ENCODE measurements around the gene KIAA1671. TPM values are rescaled to one million over a fixed set of nuclear protein-coding genes. Genes with fewer than 3 reads are reported as not detected.

Gene KIAA1671
- total RNA-seq, 1 experiment from 2014 or later, result 7.5 TPM

Small RNA genes within 50 kb of the gene (small RNA-seq; reads per million reads assigned to genes)
- gene Z99916.2, result 0 reads per million in 2 experiments

Other genes starting within 250 kb of the KIAA1671 start
- gene PIWIL3, start 178.0 kb upstream of the KIAA1671 start, total RNA-seq (2014; rRNA removed; shearing (Covaris generic)), result not detected in 2 replicates
- 0.26 and 1.1 TPM in 2 replicates for gene SGSM1, start 146.5 kb upstream of the KIAA1671 start, total RNA-seq (2014; rRNA removed; shearing (Covaris generic))
- not detected in 2 replicates for gene LHFPL7, start 6.0 kb upstream of the KIAA1671 start, total RNA-seq (2014; rRNA removed; shearing (Covaris generic))
- gene CRYBB3, start 247.1 kb downstream of the KIAA1671 start, total RNA-seq (2014; rRNA removed; shearing (Covaris generic)), result not detected in 2 replicates

All from NCI-H460 (cell line).